ENCODE data around the gene CDHR1.

- TF ChIP-seq POLR2AphosphoS5 (IDR thresholded peaks at IDR 0.05) = no peak
- TF ChIP-seq, protein P1, sequence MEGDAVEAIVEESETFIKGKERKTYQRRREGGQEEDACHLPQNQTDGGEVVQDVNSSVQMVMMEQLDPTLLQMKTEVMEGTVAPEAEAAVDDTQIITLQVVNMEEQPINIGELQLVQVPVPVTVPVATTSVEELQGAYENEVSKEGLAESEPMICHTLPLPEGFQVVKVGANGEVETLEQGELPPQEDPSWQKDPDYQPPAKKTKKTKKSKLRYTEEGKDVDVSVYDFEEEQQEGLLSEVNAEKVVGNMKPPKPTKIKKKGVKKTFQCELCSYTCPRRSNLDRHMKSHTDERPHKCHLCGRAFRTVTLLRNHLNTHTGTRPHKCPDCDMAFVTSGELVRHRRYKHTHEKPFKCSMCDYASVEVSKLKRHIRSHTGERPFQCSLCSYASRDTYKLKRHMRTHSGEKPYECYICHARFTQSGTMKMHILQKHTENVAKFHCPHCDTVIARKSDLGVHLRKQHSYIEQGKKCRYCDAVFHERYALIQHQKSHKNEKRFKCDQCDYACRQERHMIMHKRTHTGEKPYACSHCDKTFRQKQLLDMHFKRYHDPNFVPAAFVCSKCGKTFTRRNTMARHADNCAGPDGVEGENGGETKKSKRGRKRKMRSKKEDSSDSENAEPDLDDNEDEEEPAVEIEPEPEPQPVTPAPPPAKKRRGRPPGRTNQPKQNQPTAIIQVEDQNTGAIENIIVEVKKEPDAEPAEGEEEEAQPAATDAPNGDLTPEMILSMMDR (IDR thresholded peaks at IDR 0.05) = no peak
- TF ChIP-seq EP300 (IDR thresholded peaks at IDR 0.05) = no peak
Measured at GRCh38 chr10:84243759-84244158, 49.4 kb downstream of the CDHR1 start.

Data from esophagus muscularis mucosa (tissue), 4 donors.